ENCODE data around the gene RERE.

DNA sequence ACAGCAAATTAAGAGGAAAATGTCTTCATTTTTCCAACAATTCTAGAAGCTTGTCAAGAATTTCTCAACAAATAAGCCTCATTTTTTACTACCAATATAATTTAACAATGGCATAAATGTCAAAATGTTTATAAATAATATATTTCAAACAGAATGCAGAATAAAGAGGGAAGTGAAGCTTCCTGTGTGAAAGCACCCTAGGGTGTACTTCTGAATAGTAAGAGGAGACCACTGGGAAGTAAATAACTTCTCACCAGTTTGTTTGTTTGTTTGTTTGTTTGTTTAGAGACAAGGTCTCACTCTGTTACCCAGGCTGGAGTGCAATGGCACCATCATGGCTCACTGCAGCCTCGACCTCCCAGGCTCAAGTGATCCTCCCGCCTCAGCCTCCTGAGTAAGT, 255.2 kb downstream of the RERE start:
- TF ChIP-seq, protein P1, sequence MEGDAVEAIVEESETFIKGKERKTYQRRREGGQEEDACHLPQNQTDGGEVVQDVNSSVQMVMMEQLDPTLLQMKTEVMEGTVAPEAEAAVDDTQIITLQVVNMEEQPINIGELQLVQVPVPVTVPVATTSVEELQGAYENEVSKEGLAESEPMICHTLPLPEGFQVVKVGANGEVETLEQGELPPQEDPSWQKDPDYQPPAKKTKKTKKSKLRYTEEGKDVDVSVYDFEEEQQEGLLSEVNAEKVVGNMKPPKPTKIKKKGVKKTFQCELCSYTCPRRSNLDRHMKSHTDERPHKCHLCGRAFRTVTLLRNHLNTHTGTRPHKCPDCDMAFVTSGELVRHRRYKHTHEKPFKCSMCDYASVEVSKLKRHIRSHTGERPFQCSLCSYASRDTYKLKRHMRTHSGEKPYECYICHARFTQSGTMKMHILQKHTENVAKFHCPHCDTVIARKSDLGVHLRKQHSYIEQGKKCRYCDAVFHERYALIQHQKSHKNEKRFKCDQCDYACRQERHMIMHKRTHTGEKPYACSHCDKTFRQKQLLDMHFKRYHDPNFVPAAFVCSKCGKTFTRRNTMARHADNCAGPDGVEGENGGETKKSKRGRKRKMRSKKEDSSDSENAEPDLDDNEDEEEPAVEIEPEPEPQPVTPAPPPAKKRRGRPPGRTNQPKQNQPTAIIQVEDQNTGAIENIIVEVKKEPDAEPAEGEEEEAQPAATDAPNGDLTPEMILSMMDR (IDR thresholded peaks at IDR 0.05): no peak
- TF ChIP-seq POLR2A (IDR thresholded peaks at IDR 0.05): no peak

Measured in body of pancreas (tissue), 4 donors.